SJSA1 (cell line): ENCODE results near the gene FGD3. TPM values are rescaled to one million over a fixed set of nuclear protein-coding genes. Genes with fewer than 3 reads are reported as not detected.
A peak's percentile ranks its signal among the peaks of the same experiment; 100 is the strongest.

Experiments used
- DNase-seq, 2 experiments: peaks; one replicate each; pipeline ENCODE4 v3.0.0-alpha.2; 2015 to 2020; ENCODE audit warnings: low spot score in 2 of 2, low read depth in 1 of 2
- H3K27ac ChIP-seq: fragments of 250-450 bp; sonication (Bioruptor Pico); 2 replicates; pipeline ENCODE4 v1.5.1; 2020; ENCODE audit warnings: mild to moderate bottlenecking, moderate library complexity
- H3K27me3 ChIP-seq: fragments of 250-450 bp; sonication (Bioruptor Pico); replicated peaks from 2 replicates; pipeline ENCODE4 v1.5.1; 2020; ENCODE audit warnings: mild to moderate bottlenecking, moderate library complexity
- H3K36me3 ChIP-seq: fragments of 250-450 bp; sonication (Bioruptor Pico); 2 replicates; pipeline ENCODE4 v1.5.1; 2020; ENCODE audit warnings: mild to moderate bottlenecking
- H3K4me1 ChIP-seq: fragments of 250-450 bp; sonication (Bioruptor Pico); replicated peaks from 2 replicates; pipeline ENCODE4 v1.6.1; 2021; ENCODE audit warnings: mild to moderate bottlenecking
- H3K4me3 ChIP-seq: fragments of 250-450 bp; sonication (Bioruptor Pico); 2 replicates; pipeline ENCODE4 v1.5.1; 2020; ENCODE audit warnings: mild to moderate bottlenecking
- H3K9me3 ChIP-seq: fragments of 250-450 bp; sonication (Bioruptor Pico); replicated peaks from 2 replicates; pipeline ENCODE4 v1.5.1; 2020; ENCODE audit warnings: mild to moderate bottlenecking
- total RNA-seq: library from RNA; depleted of rRNA; stranded (reverse); fragments of >200 nt; shearing (Covaris generic); gene quantifications from 2 replicates; pipeline ENCODE4 v1.2.3, GENCODE V29; 2014

Gene FGD3
- total RNA-seq, 1 experiment from 2014 or later, result not detected

DNA sequence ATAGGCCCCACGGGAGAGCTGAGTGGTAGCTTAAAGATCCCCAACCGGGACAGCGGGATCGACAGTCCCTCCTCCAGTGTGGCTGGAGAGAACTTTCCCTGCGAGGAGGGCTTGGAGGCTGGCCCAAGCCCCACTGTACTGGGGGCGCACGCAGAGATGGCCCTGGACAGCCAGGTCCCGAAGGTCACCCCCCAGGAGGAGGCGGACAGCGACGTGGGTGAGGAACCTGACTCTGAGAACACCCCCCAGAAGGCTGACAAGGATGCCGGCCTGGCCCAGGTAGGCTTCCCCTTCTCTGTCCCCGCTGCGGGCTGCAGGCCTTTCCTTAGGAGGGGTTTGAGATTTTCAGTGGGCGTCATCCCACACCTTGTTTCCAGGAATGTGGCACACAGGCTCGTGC lies 29.1 kb downstream of the FGD3 start:
- Histone ChIP-seq H3K27ac (no peak overlapping the region), H3K4me3 (no peak overlapping the region), H3K27me3 (0 out of 2 replicates have a peak, but pooled peaks cover 2% of the 10 kb centered on the region), H3K4me1 (no peaks in the 10 kb centered on the region), H3K36me3 (no peaks in the 10 kb centered on the region), H3K9me3 (no peaks in the 10 kb centered on the region)
- no peak for DNase-seq

DNA sequence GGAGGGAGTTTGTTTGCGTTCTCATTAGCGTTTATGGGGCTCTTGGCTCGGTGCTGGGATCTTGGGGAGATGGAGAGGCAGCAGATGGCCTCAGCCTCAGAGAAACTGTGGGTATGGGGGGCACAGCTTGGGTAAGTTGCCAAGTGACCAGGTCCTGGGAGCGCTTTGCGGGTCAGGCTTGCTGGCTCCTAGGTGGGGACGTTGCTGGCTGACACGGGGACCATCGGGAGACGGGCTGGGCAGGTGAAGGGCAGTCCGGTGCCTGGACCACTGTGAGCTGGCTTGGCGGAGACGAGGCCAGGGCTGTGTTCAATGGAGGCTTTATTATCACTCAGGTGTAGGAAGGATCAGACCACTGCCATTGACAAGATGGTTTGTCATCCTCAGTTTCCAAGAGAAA lies 30.0 kb downstream of the FGD3 start:
- Histone ChIP-seq H3K9me3 (no peaks in the 10 kb centered on the region), H3K4me1 (no peaks in the 10 kb centered on the region), H3K36me3 (no peaks in the 10 kb centered on the region), H3K27me3 (0 out of 2 replicates have a peak, but pooled peaks cover 2% of the 10 kb centered on the region), H3K4me3 (no peak overlapping the region), H3K27ac (no peak overlapping the region)
- no peak for DNase-seq

DNA sequence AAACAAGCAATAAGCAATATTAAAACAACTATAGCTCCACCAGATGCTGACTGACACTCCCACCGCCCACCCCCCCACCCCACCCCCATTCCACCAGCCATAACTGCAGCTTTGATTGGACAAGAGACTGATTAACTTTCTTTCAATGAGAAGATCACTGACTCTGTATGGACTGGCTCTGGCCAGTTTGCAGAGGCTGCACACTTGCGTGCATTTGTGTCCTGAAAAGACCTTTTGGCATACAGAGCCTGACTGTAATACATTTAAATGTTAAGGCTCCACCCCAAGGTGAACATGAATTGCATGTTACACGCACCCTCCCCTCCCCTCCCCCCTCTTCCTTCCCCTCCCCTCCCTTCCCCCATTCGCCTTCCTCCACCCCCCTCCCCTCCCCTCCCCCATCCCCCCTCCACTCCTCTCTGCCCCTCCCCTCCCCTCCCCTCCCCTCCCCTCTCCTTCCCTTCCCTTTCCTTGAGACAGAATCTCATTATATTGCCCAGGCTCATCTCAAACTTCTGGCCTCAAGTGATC lies 31.1 kb downstream of the FGD3 start:
- H3K4me1 ChIP-seq, result no peaks in the 10 kb centered on the region
- H3K9me3 ChIP-seq, result no peaks in the 10 kb centered on the region
- H3K36me3 ChIP-seq, result no peaks in the 10 kb centered on the region
- no peak for DNase-seq
- H3K4me3 ChIP-seq, result no peak overlapping the region
- H3K27ac ChIP-seq, result no peak overlapping the region
- 0 out of 2 replicates have a peak, but pooled peaks cover 2% of the 10 kb centered on the region for H3K27me3 ChIP-seq

DNA sequence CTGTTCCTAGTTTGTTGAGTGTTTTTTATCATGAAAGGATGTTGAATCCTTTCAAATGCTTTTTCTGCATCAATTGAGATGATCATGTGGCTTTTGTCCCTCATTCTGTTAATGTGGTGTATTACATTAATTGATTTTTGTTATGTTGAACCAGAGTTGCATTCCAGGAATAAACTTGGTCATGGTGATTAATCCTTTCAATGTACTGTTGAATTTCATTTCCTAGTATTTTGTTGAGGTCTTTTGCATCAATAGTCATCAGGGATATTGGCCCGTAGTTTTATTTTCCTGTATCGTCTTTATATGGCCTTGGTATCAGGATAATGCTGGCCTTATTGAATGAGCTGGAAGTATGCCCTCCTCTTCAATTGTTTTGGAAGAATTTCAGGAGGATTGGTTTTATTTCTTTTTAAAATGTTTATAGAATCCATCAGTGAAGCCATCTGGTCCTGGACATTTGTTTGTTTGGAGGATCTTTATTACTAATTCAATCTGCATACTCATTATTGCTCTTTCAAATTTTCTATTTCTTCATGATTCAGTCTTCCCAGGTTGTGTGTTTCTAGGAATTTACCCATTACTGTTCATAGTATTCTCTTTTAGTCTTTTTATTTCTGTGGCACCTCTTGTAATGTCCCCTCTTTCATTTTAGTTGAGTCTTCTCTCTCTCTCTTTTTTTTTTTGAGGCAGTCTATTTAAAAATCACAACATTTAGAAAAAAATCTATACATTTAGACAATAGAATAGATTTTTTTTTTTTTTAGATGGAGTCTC lies 32.1 kb downstream of the FGD3 start:
- Histone ChIP-seq H3K36me3 (no peaks in the 10 kb centered on the region), H3K27me3 (0 out of 2 replicates have a peak, but pooled peaks cover 2% of the 10 kb centered on the region), H3K4me3 (no peak overlapping the region), H3K9me3 (peaks cover 6% of the 10 kb centered on the region; the same call in 1 of the 2 replicates), H3K27ac (no peak overlapping the region), H3K4me1 (no peaks in the 10 kb centered on the region)
- DNase-seq, result no peak

DNA sequence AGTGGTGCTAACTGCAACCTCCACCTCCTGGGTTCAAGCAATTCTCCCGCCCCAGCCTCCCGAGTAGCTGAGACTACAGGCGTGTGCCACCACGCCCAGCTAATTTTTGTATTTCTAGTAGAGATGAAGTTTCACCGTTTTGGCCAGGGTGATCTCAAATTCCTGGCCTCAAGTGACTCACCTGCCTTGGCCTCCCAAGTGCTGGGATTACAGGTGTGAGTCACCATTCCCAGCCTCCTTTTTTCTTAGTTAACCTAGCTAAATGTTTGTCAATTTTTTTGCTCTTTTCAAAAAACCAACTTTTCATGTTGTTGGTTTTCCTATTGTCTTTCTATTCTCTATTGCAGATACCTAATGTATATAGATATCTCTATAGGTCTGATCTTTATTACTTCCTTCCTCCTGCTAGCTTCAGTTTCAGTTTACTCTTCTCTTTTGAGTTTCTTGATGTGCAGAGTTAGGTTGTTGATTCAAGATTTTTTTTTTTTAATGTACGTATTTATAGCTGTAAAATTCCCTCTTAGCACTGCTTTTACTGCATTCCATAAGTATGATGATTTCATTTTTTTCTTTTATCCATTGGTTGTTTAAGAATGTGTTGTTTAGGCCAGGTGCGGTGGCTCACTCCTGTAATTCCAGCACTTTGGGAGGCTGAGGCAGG lies 32.9 kb downstream of the FGD3 start:
- peaks cover 6% of the 10 kb centered on the region; the same call in 1 of the 2 replicates for H3K9me3 ChIP-seq
- H3K36me3 ChIP-seq, result no peaks in the 10 kb centered on the region
- 0 out of 2 replicates have a peak, but pooled peaks cover 2% of the 10 kb centered on the region for H3K27me3 ChIP-seq
- no peak for DNase-seq
- H3K4me3 ChIP-seq, result no peak overlapping the region
- no peaks in the 10 kb centered on the region for H3K4me1 ChIP-seq
- H3K27ac ChIP-seq, result no peak overlapping the region

DNA sequence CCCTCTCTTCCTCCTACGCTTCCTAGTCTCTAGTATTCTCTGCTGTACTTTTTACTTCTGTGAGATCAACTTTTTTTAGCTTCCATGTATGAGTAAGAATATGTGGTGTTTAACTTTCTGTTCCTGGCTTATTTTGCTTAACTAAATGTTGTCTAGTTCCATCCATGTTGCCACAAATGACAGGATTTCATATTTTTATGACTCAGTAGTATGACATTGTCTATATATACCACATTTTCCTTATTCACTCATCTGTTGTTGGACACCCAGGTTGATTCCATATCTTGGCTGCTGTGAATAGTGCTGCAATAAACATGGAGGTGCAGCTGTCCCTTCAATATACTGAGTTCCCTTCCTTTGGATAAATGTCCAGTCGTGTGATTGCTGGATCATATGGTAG lies 34.8 kb downstream of the FGD3 start:
- Histone ChIP-seq H3K27me3 (0 out of 2 replicates have a peak, but pooled peaks cover 2% of the 10 kb centered on the region), H3K4me3 (no peak overlapping the region), H3K36me3 (no peaks in the 10 kb centered on the region), H3K9me3 (peaks cover 6% of the 10 kb centered on the region; the same call in 1 of the 2 replicates), H3K4me1 (no peaks in the 10 kb centered on the region), H3K27ac (no peak overlapping the region)
- DNase-seq, result no peak

DNA sequence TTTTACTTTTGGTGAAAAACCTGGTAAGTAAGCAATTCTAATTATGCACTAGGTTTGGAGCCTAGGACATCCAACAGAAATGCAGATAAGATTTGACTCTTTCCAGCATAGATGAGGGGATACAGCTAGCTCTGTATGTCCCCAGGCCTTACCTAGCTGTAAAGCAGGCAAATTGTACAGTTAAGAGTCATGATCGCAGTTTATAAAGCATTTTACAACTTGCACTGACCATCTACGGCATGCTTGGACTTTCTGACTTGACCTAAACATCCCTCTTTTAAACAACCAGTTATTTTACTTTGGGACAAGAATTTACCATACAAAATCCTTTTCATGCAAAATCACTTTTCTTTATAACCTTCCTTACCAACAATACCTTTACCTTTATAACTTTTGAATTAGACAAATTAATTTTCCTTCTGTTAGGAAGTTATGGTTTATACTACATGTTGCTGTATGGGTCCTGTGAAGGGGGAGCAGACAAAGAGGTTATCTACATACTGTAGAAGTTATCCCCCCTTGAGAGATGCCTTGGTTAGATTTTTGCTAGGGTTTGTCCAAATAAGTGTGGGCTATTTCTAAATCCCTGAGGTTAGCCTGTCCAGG lies 36.8 kb downstream of the FGD3 start:
- Histone ChIP-seq H3K4me3 (no peak overlapping the region), H3K27ac (no peak overlapping the region), H3K36me3 (no peaks in the 10 kb centered on the region), H3K27me3 (0 out of 2 replicates have a peak, but pooled peaks cover 2% of the 10 kb centered on the region), H3K4me1 (no peaks in the 10 kb centered on the region), H3K9me3 (peaks cover 6% of the 10 kb centered on the region; the same call in 1 of the 2 replicates)
- DNase-seq, result peak in 1 of 2 experiments; percentile 4

DNA sequence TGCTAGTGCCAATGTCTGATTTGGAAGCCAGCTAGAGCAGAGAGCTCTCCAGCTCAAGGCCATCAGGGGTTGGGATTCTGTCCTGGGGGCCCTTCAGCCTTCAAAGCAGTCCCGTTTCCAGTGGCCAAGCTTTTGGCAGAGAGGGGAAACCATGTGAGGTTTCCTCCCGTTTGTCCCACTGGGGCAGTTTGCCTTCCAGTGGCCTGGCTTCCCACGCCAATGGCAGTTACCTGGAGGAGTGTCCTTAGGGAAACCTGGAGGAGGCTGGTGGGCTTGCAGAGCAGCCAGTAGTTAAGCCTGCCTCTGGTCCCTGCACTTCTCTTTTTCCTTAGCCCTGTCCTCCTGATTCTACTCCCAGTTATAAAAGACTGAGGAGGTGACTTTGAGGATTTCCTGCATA lies 37.7 kb downstream of the FGD3 start:
- DNase-seq, result no peak
- Histone ChIP-seq H3K9me3 (peaks cover 6% of the 10 kb centered on the region; the same call in 1 of the 2 replicates), H3K4me3 (no peak overlapping the region), H3K4me1 (no peaks in the 10 kb centered on the region), H3K27ac (no peak overlapping the region), H3K27me3 (no peaks in the 10 kb centered on the region), H3K36me3 (no peaks in the 10 kb centered on the region)

DNA sequence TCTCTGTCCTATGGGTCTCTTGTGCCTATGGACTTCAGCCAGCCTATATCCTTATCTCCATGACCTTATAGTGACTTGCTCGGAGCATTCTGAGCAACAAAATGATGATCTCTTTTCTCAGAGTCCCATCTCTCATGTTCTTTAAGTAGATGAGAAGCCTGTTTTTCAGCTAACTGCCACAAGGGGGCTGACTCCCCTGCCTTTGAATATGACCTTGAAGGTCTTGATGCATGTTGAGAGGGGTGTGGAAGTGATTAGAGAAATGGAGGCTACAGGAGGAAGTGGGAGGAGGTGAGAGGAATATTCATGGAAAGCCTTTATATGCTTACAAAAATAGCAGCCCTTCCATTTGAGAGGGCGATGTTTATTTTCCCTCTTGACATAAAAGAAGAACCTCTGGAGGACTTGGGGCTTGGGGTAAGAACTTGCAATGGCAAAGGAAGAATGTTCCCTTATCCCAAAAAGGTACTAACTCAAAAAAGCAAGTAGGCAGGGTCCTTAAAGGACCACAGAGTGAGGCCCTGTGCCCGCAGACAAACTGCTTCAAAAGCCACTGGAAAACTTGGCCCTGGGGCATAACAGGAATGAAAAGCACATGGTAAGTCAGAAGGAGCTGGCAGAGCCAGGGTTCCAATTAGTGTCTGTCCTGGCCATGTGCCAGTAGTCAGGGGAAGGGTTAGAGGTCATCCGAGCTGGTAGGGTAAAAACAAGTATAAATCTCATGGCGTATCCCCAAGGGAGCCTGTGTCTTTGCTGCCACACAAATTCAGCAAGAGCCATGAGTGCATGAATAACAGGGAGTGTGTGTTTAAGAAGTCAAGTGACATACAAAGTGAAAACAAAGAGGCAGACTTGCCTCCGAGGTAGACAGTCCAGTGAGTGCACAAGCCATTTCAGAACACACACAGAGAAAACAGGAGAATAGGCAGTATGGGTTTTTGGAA lies 39.1 kb downstream of the FGD3 start:
- DNase-seq, result no peak
- Histone ChIP-seq H3K36me3 (no peaks in the 10 kb centered on the region), H3K4me1 (no peaks in the 10 kb centered on the region), H3K4me3 (no peak overlapping the region), H3K27me3 (no peaks in the 10 kb centered on the region; the same call in 1 of the 2 replicates), H3K27ac (no peak overlapping the region), H3K9me3 (peaks cover 6% of the 10 kb centered on the region; the same call in 1 of the 2 replicates)

DNA sequence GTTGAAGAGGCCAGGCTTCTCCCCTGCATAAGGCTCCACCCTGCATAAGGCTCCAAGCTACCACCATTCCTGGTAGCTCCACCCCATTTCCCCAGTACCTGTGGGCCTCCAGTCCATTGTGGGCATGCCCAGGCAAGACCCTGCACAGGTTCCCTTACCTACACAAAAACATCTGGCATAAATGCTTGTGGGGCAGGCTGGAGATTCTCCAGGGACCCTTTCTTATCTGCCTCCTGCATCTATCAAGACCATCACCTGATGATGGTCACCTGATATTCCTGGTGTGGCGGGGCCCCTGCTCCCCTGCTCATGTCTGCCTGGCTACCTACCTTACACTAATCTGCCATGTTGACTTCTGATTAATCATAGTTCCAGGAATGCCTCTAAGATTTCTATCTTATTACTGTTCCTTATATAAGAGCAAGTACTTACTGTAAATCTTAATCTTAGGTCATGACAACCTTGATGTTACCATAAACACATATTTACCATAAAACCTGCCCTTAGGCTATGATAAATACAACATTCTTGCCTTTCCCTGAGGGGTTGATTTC lies 41.0 kb downstream of the FGD3 start:
- peaks cover 6% of the 10 kb centered on the region; the same call in 1 of the 2 replicates for H3K9me3 ChIP-seq

DNA sequence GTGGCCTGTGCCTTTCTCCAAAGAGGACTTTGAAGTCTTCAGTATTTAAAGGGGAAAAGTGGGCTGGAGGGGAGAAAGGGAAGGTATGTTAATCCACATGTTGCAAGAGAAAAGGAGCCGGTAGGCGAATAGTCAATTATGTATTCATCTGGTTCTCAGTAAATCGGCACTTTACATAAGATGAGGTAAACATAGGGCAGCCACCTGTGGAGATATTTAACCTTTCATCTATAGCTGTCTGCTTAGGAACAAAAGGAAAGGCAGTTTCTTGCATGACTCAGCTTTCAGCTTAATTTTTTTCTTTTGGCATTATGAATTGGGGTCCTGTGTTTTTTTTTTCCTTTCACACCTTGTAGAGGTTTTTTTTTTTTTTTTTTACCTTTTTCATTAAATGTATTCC lies 42.2 kb downstream of the FGD3 start:
- Histone ChIP-seq H3K4me1 (no peaks in the 10 kb centered on the region), H3K9me3 (no peaks in the 10 kb centered on the region; the same call in 1 of the 2 replicates), H3K4me3 (no peak overlapping the region), H3K27ac (no peak overlapping the region), H3K36me3 (no peaks in the 10 kb centered on the region), H3K27me3 (no peaks in the 10 kb centered on the region; the same call in 1 of the 2 replicates)
- DNase-seq, result no peak

More for the DNA sequence above, 41.0 kb downstream of the FGD3 start:
- Histone ChIP-seq H3K4me1 (no peaks in the 10 kb centered on the region), H3K27ac (no peak overlapping the region), H3K27me3 (no peaks in the 10 kb centered on the region; the same call in 1 of the 2 replicates), H3K36me3 (no peaks in the 10 kb centered on the region), H3K4me3 (no peak overlapping the region)
- DNase-seq, result no peak

DNA sequence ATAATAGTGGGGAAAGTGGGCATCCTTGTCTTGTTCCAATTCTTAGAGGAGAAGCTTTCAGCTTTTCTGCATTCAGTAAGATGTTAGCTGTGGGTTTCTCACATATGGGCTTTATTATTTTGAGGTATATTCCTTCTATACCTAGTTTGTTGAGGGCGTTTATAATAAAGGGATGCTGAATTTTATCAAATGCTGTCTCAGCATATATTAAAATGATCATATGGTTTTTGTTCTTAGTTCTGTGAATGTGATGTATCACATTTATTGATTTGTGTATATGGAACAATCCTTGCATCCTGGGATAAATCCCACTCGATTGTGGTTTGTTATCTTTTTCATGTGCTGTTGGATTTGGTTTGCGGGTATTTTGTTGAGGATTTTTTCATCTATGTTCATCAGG lies 43.1 kb downstream of the FGD3 start:
- no peak overlapping the region for H3K27ac ChIP-seq
- no peak overlapping the region for H3K4me3 ChIP-seq
- no peak for DNase-seq
- no peaks in the 10 kb centered on the region; the same call in 1 of the 2 replicates for H3K27me3 ChIP-seq
- H3K4me1 ChIP-seq, result no peaks in the 10 kb centered on the region
- H3K36me3 ChIP-seq, result no peaks in the 10 kb centered on the region
- no peaks in the 10 kb centered on the region; the same call in 1 of the 2 replicates for H3K9me3 ChIP-seq
